Panc1 (cell line): ENCODE measurements around the gene MOGAT3.
A peak's percentile ranks its signal among the peaks of the same experiment; 100 is the strongest.

Source experiments
- POLR2AphosphoS5 ChIP-seq: IDR thresholded peaks from 2 replicates; pipeline ENCODE4 v1.6.1; 2012; ENCODE audit warnings: mild to moderate bottlenecking, low read depth, low read length, moderate library complexity
- TF ChIP-seq, protein P1 (sequence below): fragments of 450-650 bp; IDR thresholded peaks from 2 replicates; pipeline ENCODE4 v1.5.1; 2017; ENCODE audit warnings: mild to moderate bottlenecking

DNA sequence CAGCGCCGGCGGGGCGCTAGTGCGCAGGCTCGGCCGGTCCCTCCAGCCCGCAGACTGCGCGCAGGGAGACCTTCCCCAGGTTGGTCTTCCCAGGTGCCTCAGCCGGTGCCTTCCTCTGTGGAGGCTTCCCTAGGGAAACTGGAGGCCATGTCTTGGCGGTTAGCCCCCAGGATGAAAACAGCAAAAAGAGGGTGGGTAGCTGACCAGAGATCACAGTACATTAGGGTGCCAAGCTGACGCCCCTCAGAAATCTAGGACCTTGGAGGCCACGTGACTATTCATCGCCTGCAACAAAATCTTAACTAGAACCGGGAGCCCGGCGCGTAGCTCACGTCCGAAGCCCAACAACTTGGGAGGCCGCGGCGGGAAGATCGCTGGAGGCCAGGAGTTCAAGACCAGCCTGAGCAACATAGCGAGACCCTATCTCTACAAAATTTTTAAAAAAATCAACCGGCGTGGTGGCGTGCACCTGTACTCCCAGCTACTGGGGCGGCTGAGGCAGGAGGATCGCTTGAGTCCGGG is 44.4 kb upstream of the MOGAT3 start:
- TF ChIP-seq, protein P1, sequence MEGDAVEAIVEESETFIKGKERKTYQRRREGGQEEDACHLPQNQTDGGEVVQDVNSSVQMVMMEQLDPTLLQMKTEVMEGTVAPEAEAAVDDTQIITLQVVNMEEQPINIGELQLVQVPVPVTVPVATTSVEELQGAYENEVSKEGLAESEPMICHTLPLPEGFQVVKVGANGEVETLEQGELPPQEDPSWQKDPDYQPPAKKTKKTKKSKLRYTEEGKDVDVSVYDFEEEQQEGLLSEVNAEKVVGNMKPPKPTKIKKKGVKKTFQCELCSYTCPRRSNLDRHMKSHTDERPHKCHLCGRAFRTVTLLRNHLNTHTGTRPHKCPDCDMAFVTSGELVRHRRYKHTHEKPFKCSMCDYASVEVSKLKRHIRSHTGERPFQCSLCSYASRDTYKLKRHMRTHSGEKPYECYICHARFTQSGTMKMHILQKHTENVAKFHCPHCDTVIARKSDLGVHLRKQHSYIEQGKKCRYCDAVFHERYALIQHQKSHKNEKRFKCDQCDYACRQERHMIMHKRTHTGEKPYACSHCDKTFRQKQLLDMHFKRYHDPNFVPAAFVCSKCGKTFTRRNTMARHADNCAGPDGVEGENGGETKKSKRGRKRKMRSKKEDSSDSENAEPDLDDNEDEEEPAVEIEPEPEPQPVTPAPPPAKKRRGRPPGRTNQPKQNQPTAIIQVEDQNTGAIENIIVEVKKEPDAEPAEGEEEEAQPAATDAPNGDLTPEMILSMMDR = no peak
- peak; percentile 17 for TF ChIP-seq POLR2AphosphoS5
